Subcutaneous abdominal adipose tissue (tissue), 5 donors: ENCODE measurements around the gene MAGEB17.
"Not testable (repeated sequence)": the region's sequence is repeated elsewhere in the genome, so short reads cannot be mapped to it uniquely, and the experiment has no call there.

ENCODE experiments used
- H3K27ac ChIP-seq: one replicate; pipeline ENCODE4 v1.7.0; 2013; ENCODE audit warnings: low read depth, mild to moderate bottlenecking, inconsistent platforms, low read length, moderate library complexity
- H3K27me3 ChIP-seq, 5 donors: one replicate each; pipeline ENCODE4 v1.7.0; 2013; ENCODE audit warnings: low read length in 5 of 5, inconsistent platforms in 1 of 5; ENCODE audit not compliant: control insufficient read depth in 5 of 5, insufficient read depth in 4 of 5
- H3K36me3 ChIP-seq, 5 donors: one replicate each; pipeline ENCODE4 v1.7.0; 2013; ENCODE audit warnings: low read length in 5 of 5; ENCODE audit not compliant: control insufficient read depth in 5 of 5, insufficient read depth in 5 of 5
- H3K4me1 ChIP-seq, 5 donors: one replicate each; pipeline ENCODE4 v1.7.0; 2013; ENCODE audit warnings: low read length in 5 of 5, mild to moderate bottlenecking in 3 of 5, moderate library complexity in 1 of 5; ENCODE audit not compliant: control insufficient read depth in 5 of 5, insufficient read depth in 5 of 5
- H3K4me3 ChIP-seq, 5 donors: one replicate each; pipeline ENCODE4 v1.7.0; 2013; ENCODE audit warnings: low read length in 5 of 5, low read depth in 1 of 5
- H3K9ac ChIP-seq, 5 donors: one replicate each; pipeline ENCODE4 v1.7.0; 2013; ENCODE audit warnings: low read length in 5 of 5, mild to moderate bottlenecking in 4 of 5, moderate library complexity in 3 of 5
- H3K9me3 ChIP-seq, 5 donors: one replicate each; pipeline ENCODE4 v1.7.0; 2013; ENCODE audit warnings: low read length in 5 of 5; ENCODE audit not compliant: control insufficient read depth in 5 of 5
- donor health status: healthy.
- donor health status: healthy.
- donor health status: healthy.
- donor health status: healthy.
- donor health status: healthy.

MAGEB17 gene

DNA sequence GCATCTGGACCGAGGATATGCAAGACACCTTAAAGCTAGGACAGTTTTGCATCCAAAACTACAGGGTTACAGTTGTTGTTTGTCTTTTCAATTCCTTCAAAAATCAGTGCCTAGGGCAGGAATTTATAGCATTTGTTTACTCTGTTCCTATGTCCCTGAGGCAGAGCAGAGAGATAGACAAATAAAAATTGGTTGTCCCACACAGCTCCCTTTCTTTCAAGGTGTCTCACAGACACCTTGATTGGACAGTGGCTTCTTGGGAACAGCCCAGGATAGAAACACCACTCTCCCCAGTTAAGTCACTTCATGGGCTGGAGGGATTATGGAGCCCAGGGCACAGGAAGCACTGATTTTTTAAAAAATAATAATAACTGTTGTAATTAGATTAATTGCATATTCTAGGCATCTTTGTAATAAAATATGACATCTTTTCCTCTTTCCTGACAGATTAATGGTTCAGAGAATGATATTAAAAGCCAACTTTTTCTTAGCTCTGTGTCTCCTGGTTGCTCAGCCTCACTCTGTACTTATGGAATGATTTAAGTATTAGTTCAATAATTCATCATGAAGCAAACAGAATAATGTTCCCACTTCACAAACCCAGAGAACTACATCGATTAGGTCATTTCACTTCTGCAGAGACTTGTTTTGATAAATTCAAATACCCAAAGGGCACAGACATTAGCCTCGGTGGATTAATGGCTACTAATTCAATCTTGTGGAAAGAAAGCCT lies 8.2 kb downstream of the MAGEB17 start:
- no peaks in the 10 kb centered on the region for H3K4me1 ChIP-seq
- no peaks in the 10 kb centered on the region for H3K36me3 ChIP-seq
- no peak overlapping the region for H3K27ac ChIP-seq
- peaks cover 0 to 13% (median 4%) of the 10 kb centered on the region in 5 donors for H3K9me3 ChIP-seq
- no peak overlapping the region for H3K4me3 ChIP-seq
- H3K9ac ChIP-seq, result no peak overlapping the region
- peaks cover 0 to 7% (median under 1%) of the 10 kb centered on the region in 5 donors for H3K27me3 ChIP-seq

GRCh38 chrX:16177260-16177659 lies 10.0 kb downstream of the MAGEB17 start:
- no peak overlapping the region for H3K9ac ChIP-seq
- H3K27me3 ChIP-seq, result peaks cover 0 to 5% (median 0%) of the 10 kb centered on the region in 5 donors
- peaks cover 0 to 11% (median 4%) of the 10 kb centered on the region in 5 donors for H3K9me3 ChIP-seq
- no peak overlapping the region for H3K4me3 ChIP-seq
- H3K36me3 ChIP-seq, result no peaks in the 10 kb centered on the region
- H3K27ac ChIP-seq, result no peak overlapping the region
- no peaks in the 10 kb centered on the region for H3K4me1 ChIP-seq

DNA sequence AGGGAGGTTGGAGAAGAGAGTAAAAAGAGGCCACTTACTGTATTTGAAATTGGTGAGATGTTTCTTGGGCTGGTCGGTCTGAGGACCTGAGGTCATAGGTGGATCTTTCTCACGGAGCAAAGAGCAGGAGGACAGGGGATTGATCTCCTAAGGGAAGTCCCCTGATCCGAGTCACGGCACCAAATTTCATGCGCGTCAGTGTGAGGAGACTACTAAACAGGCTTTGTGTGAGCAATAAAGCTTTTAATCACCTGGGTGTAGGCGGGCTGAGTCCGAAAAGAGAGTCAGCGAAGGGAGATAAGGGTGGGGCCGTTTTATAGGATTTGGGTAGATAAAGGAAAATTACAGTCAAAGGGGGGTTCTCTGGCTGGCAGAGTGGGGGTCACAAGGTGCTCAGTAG lies 16.6 kb downstream of the MAGEB17 start:
- H3K27me3 ChIP-seq, H3K9ac ChIP-seq: not testable (repeated sequence)

GRCh38 chrX:16185725-16186136 lies 18.4 kb downstream of the MAGEB17 start:
- Histone ChIP-seq H3K4me3 (no peak overlapping the region), H3K4me1 (no peaks in the 10 kb centered on the region), H3K36me3 (no peaks in the 10 kb centered on the region), H3K9me3 (no peaks in the 10 kb centered on the region), H3K9ac (no peak overlapping the region), H3K27me3 (peaks cover 0 to 8% (median 3%) of the 10 kb centered on the region in 5 donors), H3K27ac (no peak overlapping the region)

More for the DNA sequence above, 16.6 kb downstream of the MAGEB17 start:
- not testable (repeated sequence) for H3K4me3 ChIP-seq, H3K4me1 ChIP-seq, H3K36me3 ChIP-seq, H3K9me3 ChIP-seq, H3K27ac ChIP-seq

- Histone ChIP-seq H3K4me1 (no peaks in the 10 kb centered on the region), H3K36me3 (no peaks in the 10 kb centered on the region), H3K27ac (no peak overlapping the region), H3K9me3 (no peaks in the 10 kb centered on the region), H3K4me3 (no peak overlapping the region), H3K9ac (no peak overlapping the region), H3K27me3 (peaks cover 0 to 8% (median 3%) of the 10 kb centered on the region in 5 donors)
Observed at GRCh38 chrX:16186380-16187007, 19.2 kb downstream of the MAGEB17 start.

GRCh38 chrX:16187024-16187760 lies 19.9 kb downstream of the MAGEB17 start:
- no peak overlapping the region for H3K27ac ChIP-seq
- H3K4me1 ChIP-seq, result no peaks in the 10 kb centered on the region
- H3K4me3 ChIP-seq, result no peak overlapping the region
- H3K27me3 ChIP-seq, result peaks cover 0 to 8% (median 3%) of the 10 kb centered on the region in 5 donors
- no peaks in the 10 kb centered on the region for H3K9me3 ChIP-seq
- H3K36me3 ChIP-seq, result no peaks in the 10 kb centered on the region
- H3K9ac ChIP-seq, result no peak overlapping the region

DNA sequence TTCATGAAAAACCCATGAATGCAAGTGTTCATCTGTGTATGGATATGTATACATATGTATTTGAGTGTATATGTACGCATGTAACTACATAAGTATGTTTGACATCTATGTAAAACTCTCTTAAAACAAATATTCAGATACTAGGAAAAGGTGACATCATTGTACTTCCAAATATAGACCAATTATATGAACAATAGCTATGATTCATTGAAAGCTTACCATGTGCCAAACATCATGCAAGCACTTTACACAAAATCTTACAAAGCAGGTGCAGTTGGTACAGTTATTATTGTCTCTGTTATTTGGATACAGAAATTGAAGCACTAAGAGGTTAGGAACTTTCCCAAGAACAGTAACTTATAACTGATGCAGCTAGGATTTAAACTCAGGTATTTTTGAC lies 21.4 kb downstream of the MAGEB17 start:
- Histone ChIP-seq H3K4me1 (no peaks in the 10 kb centered on the region), H3K9ac (no peak overlapping the region), H3K36me3 (no peaks in the 10 kb centered on the region), H3K27ac (no peak overlapping the region), H3K27me3 (peaks cover 0 to 10% (median 3%) of the 10 kb centered on the region in 5 donors), H3K4me3 (no peak overlapping the region), H3K9me3 (no peaks in the 10 kb centered on the region)

DNA sequence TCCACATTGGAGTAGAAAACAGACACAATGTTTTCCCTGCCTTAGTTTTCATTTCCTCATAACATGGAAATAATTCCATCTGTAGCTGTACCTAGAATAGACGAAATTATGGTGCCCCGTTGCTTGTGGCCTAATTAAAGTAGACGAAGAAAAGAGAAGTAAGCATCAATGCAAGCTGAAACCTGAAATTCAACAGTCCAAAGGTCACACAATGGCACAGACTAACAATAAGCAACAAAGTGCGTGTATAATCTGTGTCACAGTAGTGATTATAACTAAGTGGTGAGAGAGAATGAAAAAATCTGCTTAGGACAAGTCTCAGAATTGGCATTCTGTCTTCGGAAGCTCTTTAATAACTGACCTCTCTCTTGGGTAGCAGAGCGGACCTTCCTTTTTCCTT lies 24.3 kb downstream of the MAGEB17 start:
- H3K4me3 ChIP-seq, result no peak overlapping the region
- no peaks in the 10 kb centered on the region for H3K4me1 ChIP-seq
- no peaks in the 10 kb centered on the region for H3K36me3 ChIP-seq
- H3K27ac ChIP-seq, result no peak overlapping the region
- no peak overlapping the region for H3K9ac ChIP-seq
- H3K27me3 ChIP-seq, result peaks cover 0 to 10% (median 0%) of the 10 kb centered on the region in 5 donors
- H3K9me3 ChIP-seq, result no peaks in the 10 kb centered on the region

DNA sequence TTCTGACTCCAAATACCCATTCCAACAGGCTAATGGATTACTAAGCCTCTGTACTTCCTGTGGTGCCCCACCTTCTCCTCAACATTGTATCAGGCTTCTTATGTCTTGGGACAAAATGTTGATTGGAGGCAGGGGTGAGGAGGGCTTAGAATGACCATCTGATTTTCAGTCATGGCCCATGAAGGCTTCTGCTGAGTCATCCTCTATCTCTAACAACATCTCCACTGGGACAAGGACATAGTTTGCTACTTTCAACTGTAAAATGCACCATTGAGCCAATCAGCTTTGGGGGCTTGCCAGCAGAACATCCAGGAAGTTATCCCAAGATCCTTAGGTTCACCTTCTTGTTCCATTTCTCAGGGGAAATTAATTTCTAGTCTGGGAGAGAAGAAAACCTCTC lies 29.5 kb downstream of the MAGEB17 start:
- no peak overlapping the region for H3K4me3 ChIP-seq
- H3K9ac ChIP-seq, result no peak overlapping the region
- peaks cover 0 to 15% (median under 1%) of the 10 kb centered on the region in 5 donors for H3K27me3 ChIP-seq
- H3K27ac ChIP-seq, result no peak overlapping the region
- H3K9me3 ChIP-seq, result no peaks in the 10 kb centered on the region
- H3K4me1 ChIP-seq, result no peaks in the 10 kb centered on the region
- no peaks in the 10 kb centered on the region for H3K36me3 ChIP-seq

GRCh38 chrX:16199343-16199742 lies 32.1 kb downstream of the MAGEB17 start:
- Histone ChIP-seq H3K4me3 (no peak overlapping the region), H3K27ac (no peak overlapping the region), H3K9ac (no peak overlapping the region), H3K36me3 (no peaks in the 10 kb centered on the region), H3K27me3 (peaks cover 0 to 13% (median 4%) of the 10 kb centered on the region in 5 donors), H3K9me3 (no peaks in the 10 kb centered on the region), H3K4me1 (no peaks in the 10 kb centered on the region)
